Colonic mucosa (tissue), 4 donors: ENCODE measurements around the gene BLTP3A. TPM values are rescaled to one million over a fixed set of nuclear protein-coding genes. Genes with fewer than 3 reads are reported as not detected.
"Not testable (repeated sequence)": the region's sequence is repeated elsewhere in the genome, so short reads cannot be mapped to it uniquely, and the experiment has no call there.

Source experiments
- DNase-seq: peaks from one replicate; pipeline ENCODE4 v3.0.0-alpha.2; 2020
- H3K27ac ChIP-seq: fragments of 200-600 bp; one replicate; pipeline ENCODE4 v1.8.0; 2021
- H3K27me3 ChIP-seq: fragments of 200-600 bp; one replicate; pipeline ENCODE4 v1.8.0; 2021
- H3K36me3 ChIP-seq: fragments of 200-600 bp; one replicate; pipeline ENCODE4 v1.8.0; 2021
- H3K4me1 ChIP-seq: fragments of 200-600 bp; one replicate; pipeline ENCODE4 v1.8.0; 2021; ENCODE audit warnings: mild to moderate bottlenecking
- H3K4me3 ChIP-seq: fragments of 200-600 bp; one replicate; pipeline ENCODE4 v1.8.0; 2021
- H3K9ac ChIP-seq, 2 donors: one replicate each; pipeline ENCODE4 v1.7.0; 2013; ENCODE audit warnings: control low read depth in 2 of 2, low read depth in 2 of 2, low read length in 2 of 2
- H3K9me3 ChIP-seq: fragments of 200-600 bp; one replicate; pipeline ENCODE4 v1.8.0; 2021
- intact Hi-C: fragments of 100-400 bp; cut with DNase I; formaldehyde crosslinking; loops from one replicate; pipeline ENCODE4 v1.14.1; 2022
- total RNA-seq, 2 donors: library from RNA; stranded (reverse); fragmentation: NEBNext Ultra II Directional in 1 of 2; extraction: Animal tissue kit (Norgen Biotek cat#: 25700) in 1 of 2; gene quantifications; one replicate each; pipeline ENCODE4 v1.2.1, GENCODE V29; 2021
- TF ChIP-seq, protein P1 (sequence below): fragments of 200-600 bp; IDR thresholded peaks from one replicate; pipeline ENCODE4 v1.8.0; 2022; ENCODE audit warnings: antibody characterized with exemption, mild to moderate bottlenecking
- donor health status: healthy.
- donor health status: DM: no; HTN: no; CAD: no.
- donor health status: DM: no; HTN: no; CAD: no.

The BLTP3A gene
- total RNA-seq, 2 donors from 2014 or later = 7.6 to 11.1 TPM

GRCh38 chr6:34746104-34746846 is 45.6 kb upstream of the BLTP3A start:
- DNase-seq = peak; percentile 29
- Histone ChIP-seq H3K9ac (peak overlapping the region in 1 of 2 donors; percentile 58), H3K27ac (peak overlapping the region; percentile 73), H3K4me3 (no peak overlapping the region), H3K4me1 (peaks cover 7% of the 10 kb centered on the region), H3K9me3 (no peaks in the 10 kb centered on the region), H3K27me3 (no peaks in the 10 kb centered on the region), H3K36me3 (no peaks in the 10 kb centered on the region)
- TF ChIP-seq, protein P1, sequence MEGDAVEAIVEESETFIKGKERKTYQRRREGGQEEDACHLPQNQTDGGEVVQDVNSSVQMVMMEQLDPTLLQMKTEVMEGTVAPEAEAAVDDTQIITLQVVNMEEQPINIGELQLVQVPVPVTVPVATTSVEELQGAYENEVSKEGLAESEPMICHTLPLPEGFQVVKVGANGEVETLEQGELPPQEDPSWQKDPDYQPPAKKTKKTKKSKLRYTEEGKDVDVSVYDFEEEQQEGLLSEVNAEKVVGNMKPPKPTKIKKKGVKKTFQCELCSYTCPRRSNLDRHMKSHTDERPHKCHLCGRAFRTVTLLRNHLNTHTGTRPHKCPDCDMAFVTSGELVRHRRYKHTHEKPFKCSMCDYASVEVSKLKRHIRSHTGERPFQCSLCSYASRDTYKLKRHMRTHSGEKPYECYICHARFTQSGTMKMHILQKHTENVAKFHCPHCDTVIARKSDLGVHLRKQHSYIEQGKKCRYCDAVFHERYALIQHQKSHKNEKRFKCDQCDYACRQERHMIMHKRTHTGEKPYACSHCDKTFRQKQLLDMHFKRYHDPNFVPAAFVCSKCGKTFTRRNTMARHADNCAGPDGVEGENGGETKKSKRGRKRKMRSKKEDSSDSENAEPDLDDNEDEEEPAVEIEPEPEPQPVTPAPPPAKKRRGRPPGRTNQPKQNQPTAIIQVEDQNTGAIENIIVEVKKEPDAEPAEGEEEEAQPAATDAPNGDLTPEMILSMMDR = no peak
- intact Hi-C loops = no loop called here

GRCh38 chr6:34748757-34749156 is 43.1 kb upstream of the BLTP3A start:
- intact Hi-C loops = no loop called here

DNA sequence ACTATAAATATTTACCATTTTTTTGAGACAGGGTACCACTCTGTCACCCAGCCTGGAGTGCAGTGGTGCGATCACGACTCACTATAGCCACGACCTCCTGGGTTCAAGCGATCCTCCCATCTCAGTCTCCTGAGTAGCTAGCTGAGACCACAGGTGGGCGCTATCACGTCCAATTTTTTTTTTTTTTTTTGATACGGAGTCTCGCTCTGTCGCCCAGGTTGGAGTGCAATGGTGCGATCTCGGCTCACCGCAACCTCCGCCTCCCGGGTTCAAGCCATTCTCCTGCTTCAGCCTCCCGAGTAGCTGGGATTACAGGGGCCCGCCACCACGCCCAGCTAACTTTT is 35.4 kb upstream of the BLTP3A start:
- H3K4me1 ChIP-seq, H3K36me3 ChIP-seq, H3K9me3 ChIP-seq, H3K27me3 ChIP-seq, intact Hi-C loops: not testable (repeated sequence)
- Histone ChIP-seq H3K9ac (peak overlapping the region; percentile 54 to 87), H3K27ac (peak overlapping the region; percentile 96), H3K4me3 (peak overlapping the region; percentile 56)
- TF ChIP-seq, protein P1 = peak; percentile 27
- DNase-seq = peak; percentile 30

More at GRCh38 chr6:34748757-34749156, 43.1 kb upstream of the BLTP3A start:
- Histone ChIP-seq H3K9me3 (no peaks in the 10 kb centered on the region), H3K4me3 (no peak overlapping the region), H3K9ac (no peak overlapping the region), H3K36me3 (no peaks in the 10 kb centered on the region), H3K27ac (no peak overlapping the region), H3K27me3 (no peaks in the 10 kb centered on the region), H3K4me1 (peaks cover 7% of the 10 kb centered on the region)
- no peak for DNase-seq
- TF ChIP-seq, protein P1 = no peak

- intact Hi-C loops = no loop called here
- H3K4me1 ChIP-seq = peaks cover 5% of the 10 kb centered on the region
- H3K9ac ChIP-seq = peak overlapping the region; percentile 57 to 87
- no peaks in the 10 kb centered on the region for H3K36me3 ChIP-seq
- peak overlapping the region; percentile 56 for H3K4me3 ChIP-seq
- no peak for DNase-seq
- TF ChIP-seq, protein P1 = no peak
- H3K27me3 ChIP-seq = no peaks in the 10 kb centered on the region
- H3K27ac ChIP-seq = peak overlapping the region; percentile 96
- no peaks in the 10 kb centered on the region for H3K9me3 ChIP-seq
Observed at GRCh38 chr6:34757687-34758274, 34.1 kb upstream of the BLTP3A start.

DNA sequence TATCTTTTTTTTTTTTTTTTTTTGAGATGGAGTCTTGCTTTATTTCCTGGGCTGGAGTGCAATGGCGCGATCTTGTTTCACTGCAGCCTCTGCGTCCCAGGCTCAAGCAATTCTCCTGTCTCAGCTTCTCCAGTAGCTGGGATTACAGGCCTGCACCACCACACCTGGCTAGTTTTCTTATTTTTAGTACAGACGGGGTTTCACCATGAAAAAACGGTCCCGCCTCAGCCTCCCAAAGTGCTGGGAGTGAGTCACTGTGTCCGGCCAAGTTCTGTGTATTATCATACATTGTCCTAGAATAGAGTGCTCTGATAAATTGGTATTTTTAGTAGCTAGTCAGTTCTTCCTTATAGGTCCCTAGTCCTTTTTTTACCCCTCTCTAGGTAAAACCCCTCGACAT is 31.8 kb upstream of the BLTP3A start:
- DNase-seq = no peak
- Histone ChIP-seq H3K4me1 (peaks cover 5% of the 10 kb centered on the region), H3K9me3 (no peaks in the 10 kb centered on the region), H3K27ac (no peak overlapping the region), H3K4me3 (no peak overlapping the region), H3K36me3 (no peaks in the 10 kb centered on the region), H3K9ac (no peak overlapping the region), H3K27me3 (no peaks in the 10 kb centered on the region)
- TF ChIP-seq, protein P1 = no peak
- intact Hi-C loops = no loop called here

DNA sequence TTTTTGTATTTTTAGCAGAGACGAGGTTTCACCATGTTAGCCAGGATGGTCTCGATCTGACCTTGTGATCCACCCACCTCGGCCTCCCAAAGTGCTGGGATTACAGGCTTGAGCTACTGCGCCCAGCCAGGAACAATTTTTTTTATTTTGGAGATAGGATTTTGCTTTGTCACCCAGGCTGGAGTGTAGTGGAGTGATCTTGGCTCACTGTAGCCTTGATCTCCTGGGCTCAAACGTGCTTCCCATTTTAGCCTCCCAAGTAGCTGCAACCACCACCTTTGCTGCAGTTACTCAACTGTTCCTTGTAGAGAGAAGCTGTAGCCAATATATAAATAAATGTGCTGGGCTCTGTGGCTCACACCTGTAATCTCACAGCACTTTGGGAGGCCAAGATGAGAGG is 30.2 kb upstream of the BLTP3A start:
- H3K9me3 ChIP-seq, intact Hi-C loops, H3K36me3 ChIP-seq, H3K9ac ChIP-seq, DNase-seq, H3K4me3 ChIP-seq, H3K4me1 ChIP-seq, H3K27ac ChIP-seq, H3K27me3 ChIP-seq: not testable (repeated sequence)
